ENCODE results near the gene RIC8B. TPM values are rescaled to one million over a fixed set of nuclear protein-coding genes. Genes with fewer than 3 reads are reported as not detected.
A peak's percentile ranks its signal among the peaks of the same experiment; 100 is the strongest.

Gene RIC8B
- total RNA-seq, 4 donors from 2014 or later, result 4.8 to 11.2 (median 8.8) TPM

- Histone ChIP-seq H3K4me1 (peaks cover 22% of the 10 kb centered on the region), H3K9me3 (no peaks in the 10 kb centered on the region), H3K36me3 (no peaks in the 10 kb centered on the region), H3K27ac (peak overlapping the region; percentile 89), H3K27me3 (peaks cover 8% of the 10 kb centered on the region), H3K4me3 (peak overlapping the region; percentile 93)
- WGBS, result 43% methylated on average over 25 of the region's 25 CpGs
- TF ChIP-seq EP300 (IDR thresholded peaks at IDR 0.05) (no peak), POLR2A (IDR thresholded peaks at IDR 0.05) (no peak), POLR2AphosphoS5 (IDR thresholded peaks at IDR 0.05) (no peak), CTCF (IDR thresholded peaks at IDR 0.05) (no peak)
- no peak for DNase-seq (ENCODE audit: low spot score in 2 of 2)
These were observed 1.0 kb upstream of the RIC8B start for GRCh38 chr12:106773286-106774004.

- 5% methylated on average over 29 of the region's 29 CpGs for WGBS
- Histone ChIP-seq H3K27me3 (no peaks in the 10 kb centered on the region), H3K4me1 (peaks cover 22% of the 10 kb centered on the region), H3K4me3 (peak overlapping the region; percentile 93), H3K9me3 (no peaks in the 10 kb centered on the region), H3K27ac (peak overlapping the region; percentile 89), H3K36me3 (no peaks in the 10 kb centered on the region)
- TF ChIP-seq CTCF (IDR thresholded peaks at IDR 0.05), result no peak
- TF ChIP-seq POLR2AphosphoS5 (IDR thresholded peaks at IDR 0.05), result no peak
- TF ChIP-seq EP300 (IDR thresholded peaks at IDR 0.05), result no peak
- TF ChIP-seq POLR2A (IDR thresholded peaks at IDR 0.05), result no peak
- peak in 1 of 2 donors; percentile 70 for DNase-seq (ENCODE audit: low spot score in 2 of 2)
These were observed 484 bp downstream of the RIC8B start for GRCh38 chr12:106774808-106775524.

- WGBS, result 95% methylated on average over 5 of the region's 5 CpGs
- DNase-seq (ENCODE audit: low spot score in 2 of 2), result no peak
- TF ChIP-seq CTCF (IDR thresholded peaks at IDR 0.05), result no peak
- TF ChIP-seq POLR2A (IDR thresholded peaks at IDR 0.05), result no peak
- TF ChIP-seq EP300 (IDR thresholded peaks at IDR 0.05), result no peak
- Histone ChIP-seq H3K27me3 (no peaks in the 10 kb centered on the region), H3K27ac (no peak overlapping the region), H3K9me3 (no peaks in the 10 kb centered on the region), H3K36me3 (no peaks in the 10 kb centered on the region), H3K4me1 (peaks cover 26% of the 10 kb centered on the region), H3K4me3 (no peak overlapping the region)
These were observed 2.4 kb downstream of the RIC8B start for GRCh38 chr12:106776897-106777296.

GRCh38 chr12:106780010-106780631 lies 5.6 kb downstream of the RIC8B start:
- no peak overlapping the region for H3K27ac ChIP-seq
- no peaks in the 10 kb centered on the region for H3K27me3 ChIP-seq
- H3K9me3 ChIP-seq, result no peaks in the 10 kb centered on the region
- no peak overlapping the region for H3K4me3 ChIP-seq
- DNase-seq (ENCODE audit: low spot score in 2 of 2), result no peak
- no peaks in the 10 kb centered on the region for H3K36me3 ChIP-seq
- WGBS, result 40% methylated on average over 3 of the region's 3 CpGs
- no peak for TF ChIP-seq EP300 (IDR thresholded peaks at IDR 0.05)
- no peak for TF ChIP-seq POLR2A (IDR thresholded peaks at IDR 0.05)
- TF ChIP-seq POLR2AphosphoS5 (IDR thresholded peaks at IDR 0.05), result no peak
- no peak for TF ChIP-seq CTCF (IDR thresholded peaks at IDR 0.05)
- H3K4me1 ChIP-seq, result peaks cover 29% of the 10 kb centered on the region

- Histone ChIP-seq H3K4me1 (peaks cover 17% of the 10 kb centered on the region), H3K4me3 (no peak overlapping the region), H3K36me3 (no peaks in the 10 kb centered on the region), H3K27me3 (no peaks in the 10 kb centered on the region), H3K9me3 (no peaks in the 10 kb centered on the region), H3K27ac (no peak overlapping the region)
- TF ChIP-seq POLR2A (IDR thresholded peaks at IDR 0.05), result no peak
- no peak for DNase-seq (ENCODE audit: low spot score in 2 of 2)
- 65% methylated on average over 1 of the region's 1 CpG for WGBS
These were observed 8.1 kb downstream of the RIC8B start for GRCh38 chr12:106782619-106783018.

Data from suprapubic skin (tissue), 4 donors.